AG04450 (cell line): Measurements from ENCODE around the gene PPP1R13B. TPM values are rescaled to one million over a fixed set of nuclear protein-coding genes. Genes with fewer than 3 reads are reported as not detected.

ENCODE experiments used
- CTCF ChIA-PET: fragments of 300-600, 350-600 bp; formaldehyde crosslinking; extraction: SDS; loops from one replicate; lab custom pipeline; 2022; ENCODE audit warnings: antibody characterized with exemption, inconsistent platforms; lab: Charles Lee
- POLR2A ChIA-PET: fragments of 350-600 bp; formaldehyde crosslinking; extraction: SDS; loops from one replicate; lab custom pipeline; 2021; ENCODE audit warnings: antibody characterized with exemption, inconsistent platforms; lab: Yijun Ruan, JAX
- DNase-seq: peaks from one replicate; pipeline ENCODE4 v3.0.0-alpha.2; 2011; ENCODE audit warnings: low read depth, low spot score
- H3K27ac ChIP-seq: one replicate; pipeline ENCODE4 v1.5.1; 2012; ENCODE audit warnings: low read depth, low read length, control low read depth
- H3K27me3 ChIP-seq: one replicate; pipeline ENCODE4 v1.6.0; 2012; ENCODE audit warnings: low read length; ENCODE audit not compliant: control insufficient read depth, insufficient read depth
- H3K4me3 ChIP-seq: 2 replicates; pipeline ENCODE4 v1.5.1; 2011; ENCODE audit warnings: mild to moderate bottlenecking, low read depth, low read length, control low read depth
- H3K9me3 ChIP-seq: 2 replicates; pipeline ENCODE4 v1.5.1; 2012; ENCODE audit warnings: low read length; ENCODE audit not compliant: control insufficient read depth, insufficient read depth
- polyA plus RNA-seq: library from polyadenylated mRNA; depleted of rRNA; stranded (reverse); fragments of >200 nt; gene quantifications from 2 replicates; pipeline ENCODE4 v1.2.3, GENCODE V29; 2011
- TF ChIP-seq, protein P1 (sequence below): IDR thresholded peaks from 2 replicates; pipeline ENCODE4 v1.5.1; 2011; ENCODE audit warnings: low read depth, low read length, control low read depth, inconsistent platforms

The PPP1R13B gene
- polyA plus RNA-seq, 1 experiment: 0.62 TPM

GRCh38 chr14:103818422-103818821, 29.0 kb downstream of the PPP1R13B start:
- no peak overlapping the region for H3K27ac ChIP-seq
- H3K27me3 ChIP-seq: peaks cover 13% of the 10 kb centered on the region
- H3K4me3 ChIP-seq: no peak overlapping the region
- H3K9me3 ChIP-seq: no peaks in the 10 kb centered on the region
- ChIA-PET CTCF (interaction anchor here (0.7 to 2.6 kb wide), 2 partner anchors 10 to 42 kb away, joined by 3 to 13 read pairs; no protein-coding TSS in a partner anchor), POLR2A (no interaction called here)
- TF ChIP-seq, protein P1, sequence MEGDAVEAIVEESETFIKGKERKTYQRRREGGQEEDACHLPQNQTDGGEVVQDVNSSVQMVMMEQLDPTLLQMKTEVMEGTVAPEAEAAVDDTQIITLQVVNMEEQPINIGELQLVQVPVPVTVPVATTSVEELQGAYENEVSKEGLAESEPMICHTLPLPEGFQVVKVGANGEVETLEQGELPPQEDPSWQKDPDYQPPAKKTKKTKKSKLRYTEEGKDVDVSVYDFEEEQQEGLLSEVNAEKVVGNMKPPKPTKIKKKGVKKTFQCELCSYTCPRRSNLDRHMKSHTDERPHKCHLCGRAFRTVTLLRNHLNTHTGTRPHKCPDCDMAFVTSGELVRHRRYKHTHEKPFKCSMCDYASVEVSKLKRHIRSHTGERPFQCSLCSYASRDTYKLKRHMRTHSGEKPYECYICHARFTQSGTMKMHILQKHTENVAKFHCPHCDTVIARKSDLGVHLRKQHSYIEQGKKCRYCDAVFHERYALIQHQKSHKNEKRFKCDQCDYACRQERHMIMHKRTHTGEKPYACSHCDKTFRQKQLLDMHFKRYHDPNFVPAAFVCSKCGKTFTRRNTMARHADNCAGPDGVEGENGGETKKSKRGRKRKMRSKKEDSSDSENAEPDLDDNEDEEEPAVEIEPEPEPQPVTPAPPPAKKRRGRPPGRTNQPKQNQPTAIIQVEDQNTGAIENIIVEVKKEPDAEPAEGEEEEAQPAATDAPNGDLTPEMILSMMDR: no peak
- no peak for DNase-seq

GRCh38 chr14:103817595-103817994, 29.8 kb downstream of the PPP1R13B start:
- POLR2A ChIA-PET: no interaction called here
- TF ChIP-seq, protein P1: no peak
- CTCF ChIA-PET: interaction anchor here (0.5 to 1.3 kb wide), 6 partner anchors 8 to 104 kb away, joined by 3 to 4 read pairs (median 3); no protein-coding TSS in a partner anchor

GRCh38 chr14:103816991-103817390, 30.4 kb downstream of the PPP1R13B start:
- POLR2A ChIA-PET: no interaction called here
- Histone ChIP-seq H3K4me3 (no peak overlapping the region), H3K9me3 (no peaks in the 10 kb centered on the region), H3K27ac (no peak overlapping the region), H3K27me3 (peaks cover 13% of the 10 kb centered on the region)
- TF ChIP-seq, protein P1: no peak
- no peak for DNase-seq
- CTCF ChIA-PET: interaction anchor here (0.5 to 1.3 kb wide), 8 partner anchors 8 to 107 kb away, joined by 3 to 4 read pairs (median 3); no protein-coding TSS in a partner anchor

More at GRCh38 chr14:103817595-103817994, 29.8 kb downstream of the PPP1R13B start:
- Histone ChIP-seq H3K27ac (no peak overlapping the region), H3K27me3 (peaks cover 13% of the 10 kb centered on the region), H3K9me3 (no peaks in the 10 kb centered on the region), H3K4me3 (no peak overlapping the region)
- no peak for DNase-seq

DNA sequence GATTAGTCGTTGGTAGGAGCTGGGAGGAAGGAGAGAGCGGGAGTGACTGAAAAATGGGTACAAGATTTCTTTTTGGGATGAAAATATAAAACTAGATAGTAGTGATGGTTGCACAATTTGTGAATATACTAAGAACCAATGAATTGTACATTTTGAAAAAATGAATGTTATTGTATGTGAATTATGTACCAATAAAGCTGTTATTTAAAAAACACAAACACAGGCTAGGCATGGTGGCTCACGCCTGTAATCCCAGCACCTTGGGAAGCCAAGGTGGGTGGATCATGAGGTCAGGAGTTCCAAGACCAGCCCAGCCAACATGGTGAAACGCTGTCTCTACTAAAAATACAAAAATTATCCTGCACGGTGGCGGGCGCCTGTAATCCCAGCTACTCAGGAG, 32.1 kb downstream of the PPP1R13B start:
- CTCF ChIA-PET: no interaction called here
- Histone ChIP-seq H3K27ac (no peak overlapping the region), H3K27me3 (peaks cover 10% of the 10 kb centered on the region), H3K9me3 (no peaks in the 10 kb centered on the region), H3K4me3 (no peak overlapping the region)
- POLR2A ChIA-PET: no interaction called here
- no peak for DNase-seq
- TF ChIP-seq, protein P1: no peak

GRCh38 chr14:103811189-103811588, 36.2 kb downstream of the PPP1R13B start:
- ChIA-PET CTCF (interaction anchor here (1.1 to 7.0 kb wide), 3 partner anchors 92 to 170 kb away, joined by 3 to 86 read pairs (median 3); no protein-coding TSS in a partner anchor), POLR2A (no interaction called here)
- no peak for DNase-seq
- TF ChIP-seq, protein P1: no peak
- H3K9me3 ChIP-seq: no peaks in the 10 kb centered on the region
- no peak overlapping the region for H3K27ac ChIP-seq
- H3K4me3 ChIP-seq: no peak overlapping the region
- no peaks in the 10 kb centered on the region for H3K27me3 ChIP-seq
